Cerebellar cortex (tissue), 1 donor: ENCODE data around the gene GUCA2A.

ENCODE experiments used
- DNase-seq: peaks from one replicate; pipeline ENCODE4 v3.0.0-alpha.2; 2015; ENCODE audit warnings: low spot score

Gene GUCA2A

DNA sequence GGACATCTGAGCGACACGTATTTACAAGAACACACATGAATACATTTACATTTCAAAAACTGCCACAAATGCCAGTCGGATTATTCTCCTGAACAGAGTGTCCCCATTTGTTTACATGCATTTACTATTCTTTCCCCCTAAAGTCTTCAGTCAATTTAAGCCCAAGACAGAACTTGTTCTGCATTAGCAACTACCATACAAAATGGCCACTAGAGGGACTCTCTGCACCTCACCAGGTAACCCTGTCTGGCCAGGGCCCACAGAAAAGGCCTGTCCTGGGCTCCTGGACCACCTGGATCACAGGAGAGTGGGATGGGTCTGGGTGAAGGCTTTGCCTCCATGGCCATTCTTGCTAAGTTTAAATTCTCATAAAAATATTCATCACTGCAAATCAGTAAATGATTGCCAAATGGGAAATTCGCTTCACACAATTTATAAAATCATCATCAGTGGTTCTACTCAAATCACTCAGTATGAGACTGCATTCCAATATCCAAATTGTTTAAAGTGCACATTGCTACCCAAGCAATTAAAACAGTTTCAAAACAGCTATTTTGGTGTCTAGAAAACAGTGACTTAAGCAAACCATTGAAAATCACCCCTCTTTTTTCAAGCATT lies 12.5 kb upstream of the GUCA2A start:
- peak; percentile 76 for DNase-seq

DNA sequence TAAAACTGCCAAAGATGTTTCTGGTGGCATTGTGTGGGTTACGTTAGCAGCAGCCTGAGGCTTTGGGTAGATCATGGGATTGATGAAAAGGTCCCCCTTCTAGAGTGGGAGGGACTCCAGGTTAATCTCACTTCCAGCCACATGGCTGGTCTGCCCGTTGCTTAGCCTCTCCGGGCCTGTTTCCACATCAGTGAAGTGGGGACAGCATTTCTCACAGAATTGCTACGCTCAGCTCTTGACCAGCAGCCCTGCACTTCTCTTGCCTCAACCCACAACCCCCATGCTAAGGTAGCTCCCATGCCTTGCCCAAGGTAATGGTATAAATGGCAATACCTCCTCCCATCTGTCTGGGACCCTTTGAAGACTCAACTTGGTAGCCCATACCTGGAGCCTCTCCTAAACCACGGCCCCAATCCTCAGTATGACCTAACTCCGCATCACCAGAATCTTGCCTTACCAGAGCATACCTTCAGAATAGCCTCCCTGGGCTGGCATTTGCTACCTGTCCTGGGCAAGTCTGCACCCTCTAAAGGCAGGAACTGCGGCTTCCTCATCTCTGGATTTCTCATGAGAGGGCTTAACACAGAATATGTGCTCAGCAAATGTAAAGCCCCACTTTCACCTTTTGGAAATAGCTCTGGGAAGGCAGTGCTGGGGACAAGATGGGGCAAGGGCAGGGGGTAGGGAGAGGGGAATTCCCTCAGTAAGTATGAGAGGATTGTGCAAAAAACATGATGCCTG lies 10.9 kb upstream of the GUCA2A start:
- no peak for DNase-seq

GRCh38 chr1:42173961-42174735 lies 9.6 kb upstream of the GUCA2A start:
- DNase-seq = peak; percentile 31

DNA sequence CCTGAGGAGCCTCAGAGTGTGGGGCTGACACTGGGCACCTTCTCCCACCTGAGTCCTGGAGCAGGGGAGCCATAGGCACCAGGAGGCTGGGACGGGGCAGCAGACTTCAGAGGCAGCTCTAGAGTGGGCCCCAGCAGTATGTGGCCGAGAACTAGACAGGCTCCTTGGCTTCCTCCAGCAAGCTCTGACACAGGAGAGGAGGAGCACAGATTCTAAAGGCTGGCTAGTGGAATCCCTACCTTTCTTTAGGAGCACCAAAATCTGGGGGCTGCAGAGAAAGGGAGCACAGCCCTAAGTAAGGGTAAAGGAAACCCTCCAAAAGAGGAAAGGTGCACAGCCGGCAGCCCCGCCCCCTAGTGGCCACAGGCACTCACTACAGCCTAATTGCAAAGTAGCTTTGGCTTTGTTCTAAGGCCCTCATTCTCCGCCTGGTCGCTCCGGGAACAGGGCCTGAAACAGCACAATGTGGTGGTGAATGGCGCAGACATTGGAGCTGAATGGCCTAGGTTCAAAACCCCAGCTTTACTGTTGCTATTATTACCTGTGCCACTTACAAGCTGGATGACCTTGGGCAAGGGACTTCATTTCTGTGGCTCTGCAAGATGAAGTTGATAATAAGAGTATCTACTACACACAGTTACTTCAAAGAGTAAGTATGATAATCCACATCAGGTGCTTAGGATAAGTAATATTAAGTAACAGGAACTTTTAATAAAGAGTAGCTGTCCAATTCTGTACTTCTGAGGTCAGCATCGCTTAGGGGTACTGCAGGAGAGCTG lies 8.8 kb upstream of the GUCA2A start:
- DNase-seq = peak; percentile 73

DNA sequence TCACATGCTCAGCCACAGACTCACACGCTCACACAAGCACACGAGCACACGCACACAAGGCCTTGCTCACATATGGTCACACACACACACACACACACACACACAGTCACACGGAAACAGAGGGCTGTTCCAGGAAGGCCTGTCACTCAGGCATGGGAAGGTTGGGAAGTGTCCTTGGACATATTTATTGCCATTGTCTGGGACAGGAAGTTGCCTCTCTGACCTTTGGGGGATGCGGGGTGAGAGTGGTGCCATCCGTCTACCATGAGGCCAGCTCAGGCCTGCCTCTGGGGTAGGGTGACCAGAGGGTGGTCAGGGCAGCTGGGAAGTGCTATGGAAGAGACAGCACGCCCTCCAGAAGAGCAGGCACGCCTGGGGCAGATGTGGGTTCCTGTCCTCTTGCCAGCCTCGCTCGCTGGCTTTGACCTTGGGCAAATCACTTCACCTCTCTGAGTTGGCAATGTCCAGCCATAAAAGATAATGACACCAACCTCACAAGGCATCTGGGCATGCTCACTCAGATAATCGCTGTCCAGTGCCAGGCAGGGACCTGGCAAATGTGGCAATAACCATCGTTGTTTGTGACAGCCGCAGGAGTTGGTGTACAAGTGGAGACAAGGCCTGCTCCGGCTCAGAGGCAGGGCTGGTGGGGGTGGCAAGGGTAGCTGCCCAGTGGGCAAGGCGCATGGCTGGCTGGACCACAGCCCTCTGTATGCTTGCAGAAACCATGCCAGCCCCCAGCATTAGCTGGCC lies 8.0 kb upstream of the GUCA2A start:
- no peak for DNase-seq

DNA sequence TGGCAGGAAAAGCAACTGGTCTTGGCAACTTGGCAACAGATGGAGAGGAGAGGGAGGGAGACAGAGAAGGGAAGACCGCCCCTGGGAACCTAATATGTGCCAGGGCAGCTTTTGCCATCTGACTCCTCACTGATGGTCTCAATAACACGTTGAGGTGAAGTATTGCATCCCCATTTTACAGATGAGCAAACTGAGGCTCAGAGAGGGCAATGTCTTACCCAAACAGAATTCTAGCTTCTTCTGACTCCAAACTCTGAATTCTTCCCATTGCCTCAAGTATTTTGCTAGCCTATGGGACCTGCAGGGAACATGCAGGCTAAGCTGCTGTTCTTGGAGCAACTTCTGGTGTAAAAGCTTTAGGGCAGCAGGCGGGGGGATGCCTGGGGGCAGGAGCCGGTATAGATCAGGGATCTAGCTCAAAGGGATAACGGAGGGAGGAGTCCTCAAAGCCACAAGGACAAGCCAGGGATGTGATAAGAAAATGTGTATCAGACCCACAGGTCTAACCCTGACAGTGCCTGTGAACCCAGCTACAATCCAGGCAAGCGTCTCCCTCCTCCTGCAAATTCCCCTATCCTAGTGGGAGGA lies 7.2 kb upstream of the GUCA2A start:
- no peak for DNase-seq

- DNase-seq = no peak
These were observed 6.5 kb upstream of the GUCA2A start for GRCh38 chr1:42170779-42171621.

DNA sequence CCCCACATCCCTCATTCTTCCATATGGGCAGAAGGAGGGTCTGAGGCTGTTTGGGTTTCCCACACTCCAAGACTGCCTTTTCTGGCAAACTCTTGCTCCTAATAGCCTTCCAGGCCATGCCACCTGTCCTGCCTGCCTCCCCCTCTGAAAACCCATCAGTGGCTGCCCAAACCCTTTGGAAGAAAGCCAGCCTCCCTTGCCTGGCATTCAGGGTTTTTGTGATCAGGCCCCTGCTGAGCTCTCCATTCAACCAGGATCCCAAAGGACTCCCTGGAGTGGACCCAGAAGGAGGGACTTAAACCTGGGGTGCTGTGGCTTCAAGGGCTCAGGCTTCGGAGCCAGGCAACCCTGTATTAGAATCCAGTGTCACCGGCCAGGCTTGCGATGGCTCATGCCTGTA lies 4.2 kb upstream of the GUCA2A start:
- no peak for DNase-seq

GRCh38 chr1:42168391-42168670 lies 3.8 kb upstream of the GUCA2A start:
- no peak for DNase-seq

DNA sequence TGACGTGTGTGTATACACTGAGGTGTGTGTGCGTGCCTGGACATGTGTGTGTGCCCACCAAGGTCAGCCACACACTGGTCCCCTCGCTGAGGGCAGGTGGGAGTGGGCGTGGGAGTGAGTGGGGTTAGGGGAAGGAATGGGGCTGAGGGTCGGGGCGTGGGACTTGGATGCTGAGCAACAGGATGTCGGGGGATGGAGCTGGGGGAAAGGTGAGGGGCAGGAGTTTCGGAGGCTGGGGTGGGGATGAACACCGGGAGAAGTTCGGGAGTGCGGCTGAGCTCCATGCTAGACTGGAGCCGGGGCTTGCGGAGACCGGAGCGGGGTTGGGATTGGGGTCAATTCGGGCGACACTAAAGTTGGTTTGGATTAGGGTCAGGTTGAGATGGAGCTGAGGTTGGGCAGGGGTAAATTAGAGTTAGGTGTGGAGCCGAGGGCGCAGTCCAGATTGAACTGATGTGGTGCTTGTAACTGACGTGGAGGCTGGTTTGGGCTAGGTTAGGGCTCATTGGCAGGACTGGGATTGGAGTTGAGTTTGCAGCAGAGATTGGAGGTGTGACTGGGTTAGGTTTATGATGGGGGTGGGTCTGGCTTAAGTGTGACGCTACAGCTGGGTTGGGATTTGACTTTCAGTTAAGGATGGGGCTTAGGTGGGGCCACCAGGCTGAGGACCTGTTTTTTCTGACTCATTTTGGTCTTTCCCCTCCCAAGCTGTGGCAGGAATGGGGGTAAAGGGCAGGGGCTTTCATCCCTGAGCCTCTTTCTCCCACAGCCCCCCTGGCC lies 3.3 kb upstream of the GUCA2A start:
- no peak for DNase-seq

DNA sequence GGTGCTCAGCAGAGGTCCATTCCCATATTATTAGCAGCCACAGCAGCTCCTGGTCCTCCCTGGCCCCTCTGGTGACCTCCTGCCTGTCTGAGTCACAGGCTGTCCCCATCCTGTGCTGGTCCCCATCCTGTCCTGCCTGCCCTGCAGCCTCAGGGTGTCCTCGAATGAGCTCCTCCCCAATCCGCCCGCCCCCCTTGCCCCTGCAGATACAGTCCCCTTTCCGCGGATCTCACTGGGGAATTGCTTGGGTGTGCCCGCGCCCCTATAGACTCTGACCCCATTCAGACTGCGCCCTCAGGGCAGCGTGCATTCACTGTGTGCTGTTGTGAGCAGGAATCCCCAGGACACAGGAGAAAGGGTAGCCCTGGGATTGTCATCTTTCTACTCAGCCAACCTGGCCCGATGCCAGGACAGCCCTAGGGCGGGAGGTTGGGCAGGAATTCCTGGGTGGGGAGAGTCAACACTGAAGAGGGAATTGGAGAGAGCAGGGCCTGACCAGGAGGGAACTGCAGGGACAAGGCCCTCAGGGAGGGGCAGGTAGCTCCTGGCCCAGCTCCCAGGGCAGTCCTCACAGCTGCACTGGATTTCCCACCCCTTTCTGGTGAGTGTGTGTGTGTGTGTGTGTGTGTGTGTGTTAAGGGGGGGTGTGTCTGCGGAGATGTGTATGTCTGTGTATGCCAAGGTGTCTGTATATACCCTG lies 1.1 kb upstream of the GUCA2A start:
- no peak for DNase-seq

GRCh38 chr1:42163536-42164503 lies 725 bp downstream of the GUCA2A start:
- no peak for DNase-seq

DNA sequence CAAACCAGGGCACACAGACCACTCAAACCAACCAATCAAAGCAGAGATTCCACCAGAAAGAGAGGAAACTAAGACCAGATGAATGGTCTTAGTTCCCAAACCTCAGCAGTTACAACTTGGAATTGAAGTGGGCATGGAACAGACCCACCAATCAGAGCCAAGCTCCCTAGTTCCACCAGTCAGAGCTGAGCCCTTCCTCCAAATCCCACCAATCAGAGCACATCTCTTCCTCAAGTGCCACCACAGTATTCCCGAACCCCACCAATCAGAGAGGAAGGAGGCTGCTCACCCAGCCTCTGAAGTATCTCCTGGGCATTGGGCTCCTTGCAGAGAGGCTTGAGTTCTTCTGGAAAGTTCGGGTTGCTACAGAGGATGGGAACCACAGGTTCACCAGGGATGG lies 1.4 kb downstream of the GUCA2A start:
- DNase-seq = no peak

DNA sequence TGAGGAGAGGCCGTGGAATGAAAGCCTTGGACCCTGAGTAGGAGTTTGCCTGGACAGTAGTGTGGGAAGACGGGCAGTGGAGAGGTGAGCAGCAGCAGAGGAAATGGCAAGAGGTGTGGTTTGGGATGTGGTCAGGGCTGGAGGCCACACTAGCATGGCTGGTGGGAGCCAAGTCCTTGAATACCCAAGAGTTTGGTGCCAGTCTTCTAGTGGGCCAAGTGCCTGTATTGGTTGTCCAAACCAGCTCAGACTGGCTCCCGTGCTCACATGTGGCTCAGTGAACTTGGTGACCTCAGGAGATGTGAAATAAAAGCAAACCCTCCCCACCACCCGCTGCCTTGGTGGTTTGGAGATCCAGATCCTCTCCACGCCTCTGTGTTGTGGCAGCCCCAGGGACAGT lies 2.4 kb downstream of the GUCA2A start:
- no peak for DNase-seq

DNA sequence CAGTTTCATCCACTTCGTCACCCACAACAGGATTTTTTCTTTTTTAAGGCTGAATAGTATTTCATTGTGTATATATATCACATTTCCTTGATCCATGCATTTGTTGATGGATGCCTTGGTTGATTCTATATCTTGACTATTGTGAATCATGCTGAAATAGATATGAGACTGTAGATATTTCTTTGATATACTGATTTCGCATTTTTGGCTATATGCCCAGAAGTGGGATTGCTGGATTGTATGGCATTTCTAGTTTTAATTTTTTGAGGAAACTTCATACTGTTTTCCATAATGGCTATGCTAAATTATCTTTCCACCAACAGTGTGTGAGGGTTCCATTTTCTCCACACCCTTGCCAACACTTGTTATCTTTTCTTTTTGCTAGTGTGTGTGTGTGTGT lies 6.4 kb downstream of the GUCA2A start:
- DNase-seq = no peak

GRCh38 chr1:42157667-42158066 lies 6.9 kb downstream of the GUCA2A start:
- no peak for DNase-seq

DNA sequence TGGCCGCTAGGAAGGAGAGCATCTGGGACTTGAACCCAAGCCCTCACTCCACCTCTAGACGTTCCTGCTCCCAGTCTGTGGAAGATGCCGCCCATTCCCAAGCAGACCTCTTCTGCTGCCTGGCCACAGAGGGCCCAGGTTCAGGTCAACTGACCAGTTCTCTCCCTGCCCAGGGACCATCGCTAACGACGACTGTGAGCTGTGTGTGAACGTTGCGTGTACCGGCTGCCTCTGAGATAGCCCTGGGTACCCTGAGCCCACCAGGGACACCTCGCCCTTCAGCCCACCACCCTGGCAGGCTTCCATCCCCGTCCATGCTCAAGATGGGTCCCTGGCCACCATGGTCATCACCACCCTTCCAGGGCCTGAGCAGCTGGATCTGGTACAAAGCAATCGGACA lies 9.2 kb downstream of the GUCA2A start:
- DNase-seq = no peak

DNA sequence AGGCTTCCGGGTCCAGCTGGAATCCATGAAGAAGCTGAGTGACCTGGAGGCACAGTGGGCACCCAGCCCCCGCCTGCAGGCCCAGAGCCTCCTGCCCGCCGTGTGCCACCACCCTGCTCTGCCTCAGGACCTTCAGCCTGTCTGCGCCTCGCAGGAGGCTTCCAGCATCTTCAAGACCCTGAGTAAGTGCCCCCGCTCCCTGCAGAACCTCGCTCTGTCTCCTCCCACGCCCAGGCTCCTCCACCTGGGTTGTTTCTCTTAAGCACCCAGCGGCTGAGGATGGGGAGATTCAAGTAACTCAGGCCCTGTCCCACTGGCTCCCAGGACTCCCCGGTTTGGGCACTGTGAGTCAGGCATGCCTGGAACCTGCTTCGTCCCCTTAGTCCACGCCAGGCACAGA lies 9.9 kb downstream of the GUCA2A start:
- DNase-seq = no peak
